DOHH2 (cell line): ENCODE data around the gene ACOT6.
"Not testable (repeated sequence)": the region's sequence is repeated elsewhere in the genome, so short reads cannot be mapped to it uniquely, and the experiment has no call there.

Source experiments
- EZH2phosphoT487 ChIP-seq: fragments of 200-600 bp; sonication (generic); IDR thresholded peaks from 2 replicates; pipeline ENCODE4 v1.6.1; 2017; ENCODE audit warnings: borderline replicate concordance, mild to moderate bottlenecking, antibody characterized with exemption, low read length, moderate library complexity, mixed read lengths
- TF ChIP-seq, protein P1 (sequence below): fragments of 200-600 bp; sonication (generic); IDR thresholded peaks from one replicate; pipeline ENCODE4 v1.5.1; 2014; ENCODE audit warnings: antibody characterized with exemption, mild to moderate bottlenecking, low read depth, low read length; ENCODE audit not compliant: poor library complexity, severe bottlenecking

DNA sequence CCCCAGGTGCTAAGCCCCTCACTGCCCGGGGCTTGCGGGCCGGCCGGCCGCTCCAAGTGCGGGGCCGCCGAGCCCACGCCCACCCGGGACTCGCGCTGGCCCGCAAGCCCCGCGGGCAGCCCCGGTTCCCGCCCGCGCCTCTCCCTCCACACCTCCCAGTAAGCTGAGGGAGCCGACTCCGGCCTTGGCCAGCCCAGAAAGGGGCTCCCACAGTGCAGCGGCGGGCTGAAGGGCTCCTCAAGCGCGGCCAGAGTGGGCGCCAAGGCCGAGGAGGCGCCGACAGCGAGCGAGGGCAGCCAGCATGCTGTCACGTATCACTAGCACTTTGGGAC lies 21.7 kb upstream of the ACOT6 start:
- TF ChIP-seq, protein P1, sequence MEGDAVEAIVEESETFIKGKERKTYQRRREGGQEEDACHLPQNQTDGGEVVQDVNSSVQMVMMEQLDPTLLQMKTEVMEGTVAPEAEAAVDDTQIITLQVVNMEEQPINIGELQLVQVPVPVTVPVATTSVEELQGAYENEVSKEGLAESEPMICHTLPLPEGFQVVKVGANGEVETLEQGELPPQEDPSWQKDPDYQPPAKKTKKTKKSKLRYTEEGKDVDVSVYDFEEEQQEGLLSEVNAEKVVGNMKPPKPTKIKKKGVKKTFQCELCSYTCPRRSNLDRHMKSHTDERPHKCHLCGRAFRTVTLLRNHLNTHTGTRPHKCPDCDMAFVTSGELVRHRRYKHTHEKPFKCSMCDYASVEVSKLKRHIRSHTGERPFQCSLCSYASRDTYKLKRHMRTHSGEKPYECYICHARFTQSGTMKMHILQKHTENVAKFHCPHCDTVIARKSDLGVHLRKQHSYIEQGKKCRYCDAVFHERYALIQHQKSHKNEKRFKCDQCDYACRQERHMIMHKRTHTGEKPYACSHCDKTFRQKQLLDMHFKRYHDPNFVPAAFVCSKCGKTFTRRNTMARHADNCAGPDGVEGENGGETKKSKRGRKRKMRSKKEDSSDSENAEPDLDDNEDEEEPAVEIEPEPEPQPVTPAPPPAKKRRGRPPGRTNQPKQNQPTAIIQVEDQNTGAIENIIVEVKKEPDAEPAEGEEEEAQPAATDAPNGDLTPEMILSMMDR: not testable (repeated sequence)
- not testable (repeated sequence) for TF ChIP-seq EZH2phosphoT487
